ENCODE data around the gene RHBDL2. TPM values are rescaled to one million over a fixed set of nuclear protein-coding genes. Genes with fewer than 3 reads are reported as not detected.

RHBDL2 gene
- total and polyA plus RNA-seq, 2 of the 13 experiments (the other 11 are each of a cell fraction or from before 2014, with no cell fraction given) = 3.3 to 5.4 TPM

DNA sequence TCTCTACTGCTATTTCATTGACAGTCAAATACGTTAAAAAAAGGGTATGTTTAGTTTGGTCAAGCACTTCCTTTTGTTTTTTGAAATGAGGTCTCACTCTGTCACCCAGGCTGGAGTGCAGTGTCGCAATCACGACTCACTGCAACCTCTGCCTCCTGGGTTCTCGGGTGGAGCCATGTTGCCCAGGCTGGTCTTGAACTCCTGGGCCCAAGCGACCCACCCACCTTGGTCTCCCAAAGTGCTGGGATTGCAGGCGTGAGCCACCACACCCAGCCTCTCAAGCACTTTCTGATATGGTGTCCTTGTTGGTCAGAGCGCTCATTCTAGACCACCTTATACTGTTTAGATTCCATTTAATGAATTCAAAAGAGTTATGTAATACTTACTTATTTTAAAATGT, 20.9 kb upstream of the RHBDL2 start (continued):
- TF ChIP-seq ZNF251 (CRISPR knock-in tag; IDR thresholded peaks at IDR 0.05) = no peak
- TF ChIP-seq, protein P1, sequence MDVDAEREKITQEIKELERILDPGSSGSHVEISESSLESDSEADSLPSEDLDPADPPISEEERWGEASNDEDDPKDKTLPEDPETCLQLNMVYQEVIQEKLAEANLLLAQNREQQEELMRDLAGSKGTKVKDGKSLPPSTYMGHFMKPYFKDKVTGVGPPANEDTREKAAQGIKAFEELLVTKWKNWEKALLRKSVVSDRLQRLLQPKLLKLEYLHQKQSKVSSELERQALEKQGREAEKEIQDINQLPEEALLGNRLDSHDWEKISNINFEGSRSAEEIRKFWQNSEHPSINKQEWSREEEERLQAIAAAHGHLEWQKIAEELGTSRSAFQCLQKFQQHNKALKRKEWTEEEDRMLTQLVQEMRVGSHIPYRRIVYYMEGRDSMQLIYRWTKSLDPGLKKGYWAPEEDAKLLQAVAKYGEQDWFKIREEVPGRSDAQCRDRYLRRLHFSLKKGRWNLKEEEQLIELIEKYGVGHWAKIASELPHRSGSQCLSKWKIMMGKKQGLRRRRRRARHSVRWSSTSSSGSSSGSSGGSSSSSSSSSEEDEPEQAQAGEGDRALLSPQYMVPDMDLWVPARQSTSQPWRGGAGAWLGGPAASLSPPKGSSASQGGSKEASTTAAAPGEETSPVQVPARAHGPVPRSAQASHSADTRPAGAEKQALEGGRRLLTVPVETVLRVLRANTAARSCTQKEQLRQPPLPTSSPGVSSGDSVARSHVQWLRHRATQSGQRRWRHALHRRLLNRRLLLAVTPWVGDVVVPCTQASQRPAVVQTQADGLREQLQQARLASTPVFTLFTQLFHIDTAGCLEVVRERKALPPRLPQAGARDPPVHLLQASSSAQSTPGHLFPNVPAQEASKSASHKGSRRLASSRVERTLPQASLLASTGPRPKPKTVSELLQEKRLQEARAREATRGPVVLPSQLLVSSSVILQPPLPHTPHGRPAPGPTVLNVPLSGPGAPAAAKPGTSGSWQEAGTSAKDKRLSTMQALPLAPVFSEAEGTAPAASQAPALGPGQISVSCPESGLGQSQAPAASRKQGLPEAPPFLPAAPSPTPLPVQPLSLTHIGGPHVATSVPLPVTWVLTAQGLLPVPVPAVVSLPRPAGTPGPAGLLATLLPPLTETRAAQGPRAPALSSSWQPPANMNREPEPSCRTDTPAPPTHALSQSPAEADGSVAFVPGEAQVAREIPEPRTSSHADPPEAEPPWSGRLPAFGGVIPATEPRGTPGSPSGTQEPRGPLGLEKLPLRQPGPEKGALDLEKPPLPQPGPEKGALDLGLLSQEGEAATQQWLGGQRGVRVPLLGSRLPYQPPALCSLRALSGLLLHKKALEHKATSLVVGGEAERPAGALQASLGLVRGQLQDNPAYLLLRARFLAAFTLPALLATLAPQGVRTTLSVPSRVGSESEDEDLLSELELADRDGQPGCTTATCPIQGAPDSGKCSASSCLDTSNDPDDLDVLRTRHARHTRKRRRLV (CRISPR knock-in tag; IDR thresholded peaks at IDR 0.05) = no peak
- TF ChIP-seq TGIF2 (CRISPR knock-in tag; IDR thresholded peaks at IDR 0.05) = 0 out of 2 replicates have a peak, but pooled peaks have one; percentile 22
- TF ChIP-seq ETV5 (CRISPR knock-in tag; IDR thresholded peaks at IDR 0.05; ENCODE audit: borderline replicate concordance) = peak; percentile 37; the same call in 1 of the 2 replicates
- TF ChIP-seq KDM4B (CRISPR knock-in tag; IDR thresholded peaks at IDR 0.05) = no peak
- TF ChIP-seq ZSCAN29 (CRISPR knock-in tag; conservative IDR thresholded peaks at IDR 0.05) = no peak
- no peak for TF ChIP-seq KDM1A (CRISPR knock-in tag; IDR thresholded peaks at IDR 0.05)
- TF ChIP-seq, protein P2, sequence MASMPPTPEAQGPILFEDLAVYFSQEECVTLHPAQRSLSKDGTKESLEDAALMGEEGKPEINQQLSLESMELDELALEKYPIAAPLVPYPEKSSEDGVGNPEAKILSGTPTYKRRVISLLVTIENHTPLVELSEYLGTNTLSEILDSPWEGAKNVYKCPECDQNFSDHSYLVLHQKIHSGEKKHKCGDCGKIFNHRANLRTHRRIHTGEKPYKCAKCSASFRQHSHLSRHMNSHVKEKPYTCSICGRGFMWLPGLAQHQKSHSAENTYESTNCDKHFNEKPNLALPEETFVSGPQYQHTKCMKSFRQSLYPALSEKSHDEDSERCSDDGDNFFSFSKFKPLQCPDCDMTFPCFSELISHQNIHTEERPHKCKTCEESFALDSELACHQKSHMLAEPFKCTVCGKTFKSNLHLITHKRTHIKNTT (CRISPR knock-in tag; IDR thresholded peaks at IDR 0.05) = no peak
- no peak for TF ChIP-seq ZNF782 (CRISPR knock-in tag; IDR thresholded peaks at IDR 0.05; ENCODE audit: borderline replicate concordance)
- peak; percentile 25 for TF ChIP-seq YY1 (IDR thresholded peaks at IDR 0.05; ENCODE audit: insufficient read depth, insufficient replicate concordance, low read depth, low read length)
- TF ChIP-seq GFI1 (CRISPR knock-in tag; IDR thresholded peaks at IDR 0.05; ENCODE audit: borderline replicate concordance) = no peak
- peak; percentile 69 for TF ChIP-seq FOSL2 (CRISPR knock-in tag; IDR thresholded peaks at IDR 0.05)
- peak; percentile 27; the same call in 1 of the 2 replicates for TF ChIP-seq RARA (CRISPR knock-in tag; IDR thresholded peaks at IDR 0.05)
- peak; percentile 73 for TF ChIP-seq POGZ (CRISPR knock-in tag; IDR thresholded peaks at IDR 0.05)
- no peak for TF ChIP-seq MYC (CRISPR knock-in tag; IDR thresholded peaks at IDR 0.05; ENCODE audit: borderline replicate concordance)
- TF ChIP-seq, protein P3, sequence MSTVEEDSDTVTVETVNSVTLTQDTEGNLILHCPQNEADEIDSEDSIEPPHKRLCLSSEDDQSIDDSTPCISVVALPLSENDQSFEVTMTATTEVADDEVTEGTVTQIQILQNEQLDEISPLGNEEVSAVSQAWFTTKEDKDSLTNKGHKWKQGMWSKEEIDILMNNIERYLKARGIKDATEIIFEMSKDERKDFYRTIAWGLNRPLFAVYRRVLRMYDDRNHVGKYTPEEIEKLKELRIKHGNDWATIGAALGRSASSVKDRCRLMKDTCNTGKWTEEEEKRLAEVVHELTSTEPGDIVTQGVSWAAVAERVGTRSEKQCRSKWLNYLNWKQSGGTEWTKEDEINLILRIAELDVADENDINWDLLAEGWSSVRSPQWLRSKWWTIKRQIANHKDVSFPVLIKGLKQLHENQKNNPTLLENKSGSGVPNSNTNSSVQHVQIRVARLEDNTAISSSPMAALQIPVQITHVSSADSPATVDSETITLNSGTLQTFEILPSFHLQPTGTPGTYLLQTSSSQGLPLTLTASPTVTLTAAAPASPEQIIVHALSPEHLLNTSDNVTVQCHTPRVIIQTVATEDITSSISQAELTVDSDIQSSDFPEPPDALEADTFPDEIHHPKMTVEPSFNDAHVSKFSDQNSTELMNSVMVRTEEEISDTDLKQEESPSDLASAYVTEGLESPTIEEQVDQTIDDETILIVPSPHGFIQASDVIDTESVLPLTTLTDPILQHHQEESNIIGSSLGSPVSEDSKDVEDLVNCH (CRISPR knock-in tag; IDR thresholded peaks at IDR 0.05) = no peak
- no peak for TF ChIP-seq POLR2G (IDR thresholded peaks at IDR 0.05; ENCODE audit: low read depth, low read length)
- peak; percentile 63; the same call in 1 of the 2 replicates for TF ChIP-seq ZNF644 (CRISPR knock-in tag; IDR thresholded peaks at IDR 0.05; ENCODE audit: low read depth)
- TF ChIP-seq TCF12 (IDR thresholded peaks at IDR 0.05) = no peak
- no peak for TF ChIP-seq TCF12 (CRISPR knock-in tag; IDR thresholded peaks at IDR 0.05)
- no peak for TF ChIP-seq SOX6 (IDR thresholded peaks at IDR 0.05)
- peak; percentile 60 for TF ChIP-seq SOX6 (CRISPR knock-in tag; IDR thresholded peaks at IDR 0.05)
- no peak for TF ChIP-seq SRY (CRISPR knock-in tag; IDR thresholded peaks at IDR 0.05)
- TF ChIP-seq ZBTB7B (CRISPR knock-in tag; IDR thresholded peaks at IDR 0.05) = 0 out of 2 replicates have a peak, but pooled peaks have one; percentile 41
- TF ChIP-seq SETDB1 (CRISPR knock-in tag; IDR thresholded peaks at IDR 0.05; ENCODE audit: borderline replicate concordance) = no peak
- no peak for TF ChIP-seq JUNB (CRISPR knock-in tag; IDR thresholded peaks at IDR 0.05; ENCODE audit: borderline replicate concordance)
